ENCODE results near the gene NOLC1. TPM values are rescaled to one million over a fixed set of nuclear protein-coding genes. Genes with fewer than 3 reads are reported as not detected.

Gene NOLC1
- total RNA-seq, 1 donor from 2014 or later: 116 TPM

GRCh38 chr10:102112210-102112817 lies 39.9 kb upstream of the NOLC1 start:
- Mint-ChIP-seq H3K36me3 (ENCODE audit: low read depth) (peaks cover 16% of the 10 kb centered on the region), H3K27me3 (ENCODE audit: low read depth) (no peaks in the 10 kb centered on the region), H3K9me3 (no peaks in the 10 kb centered on the region), H3K4me3 (peak overlapping the region; percentile 93), H3K27ac (ENCODE audit: unreplicated experiment) (no peak overlapping the region), H3K4me1 (peaks cover 53% of the 10 kb centered on the region)
- no peak for DNase-seq (ENCODE audit: low read depth, low spot score)
- TF ChIP-seq, protein P1, sequence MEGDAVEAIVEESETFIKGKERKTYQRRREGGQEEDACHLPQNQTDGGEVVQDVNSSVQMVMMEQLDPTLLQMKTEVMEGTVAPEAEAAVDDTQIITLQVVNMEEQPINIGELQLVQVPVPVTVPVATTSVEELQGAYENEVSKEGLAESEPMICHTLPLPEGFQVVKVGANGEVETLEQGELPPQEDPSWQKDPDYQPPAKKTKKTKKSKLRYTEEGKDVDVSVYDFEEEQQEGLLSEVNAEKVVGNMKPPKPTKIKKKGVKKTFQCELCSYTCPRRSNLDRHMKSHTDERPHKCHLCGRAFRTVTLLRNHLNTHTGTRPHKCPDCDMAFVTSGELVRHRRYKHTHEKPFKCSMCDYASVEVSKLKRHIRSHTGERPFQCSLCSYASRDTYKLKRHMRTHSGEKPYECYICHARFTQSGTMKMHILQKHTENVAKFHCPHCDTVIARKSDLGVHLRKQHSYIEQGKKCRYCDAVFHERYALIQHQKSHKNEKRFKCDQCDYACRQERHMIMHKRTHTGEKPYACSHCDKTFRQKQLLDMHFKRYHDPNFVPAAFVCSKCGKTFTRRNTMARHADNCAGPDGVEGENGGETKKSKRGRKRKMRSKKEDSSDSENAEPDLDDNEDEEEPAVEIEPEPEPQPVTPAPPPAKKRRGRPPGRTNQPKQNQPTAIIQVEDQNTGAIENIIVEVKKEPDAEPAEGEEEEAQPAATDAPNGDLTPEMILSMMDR (conservative IDR thresholded peaks at IDR 0.05): peak; percentile 42

- no peaks in the 10 kb centered on the region for H3K27me3 Mint-ChIP-seq (ENCODE audit: low read depth)
- H3K36me3 Mint-ChIP-seq (ENCODE audit: low read depth): peaks cover 16% of the 10 kb centered on the region
- H3K4me1 Mint-ChIP-seq: peaks cover 63% of the 10 kb centered on the region
- no peak for DNase-seq (ENCODE audit: low read depth, low spot score)
- peak overlapping the region; percentile 96 for H3K27ac Mint-ChIP-seq (ENCODE audit: unreplicated experiment)
- TF ChIP-seq, protein P1 (conservative IDR thresholded peaks at IDR 0.05): no peak
- H3K4me3 Mint-ChIP-seq: peak overlapping the region; percentile 93
- no peaks in the 10 kb centered on the region for H3K9me3 Mint-ChIP-seq
Measured at GRCh38 chr10:102113261-102113955, 38.8 kb upstream of the NOLC1 start.

GRCh38 chr10:102113956-102114857 lies 38.0 kb upstream of the NOLC1 start:
- H3K9me3 Mint-ChIP-seq: no peaks in the 10 kb centered on the region
- H3K4me1 Mint-ChIP-seq: peaks cover 71% of the 10 kb centered on the region
- no peaks in the 10 kb centered on the region for H3K27me3 Mint-ChIP-seq (ENCODE audit: low read depth)
- H3K4me3 Mint-ChIP-seq: peak overlapping the region; percentile 93
- TF ChIP-seq, protein P1 (conservative IDR thresholded peaks at IDR 0.05): no peak
- peaks cover 11% of the 10 kb centered on the region for H3K36me3 Mint-ChIP-seq (ENCODE audit: low read depth)
- no peak for DNase-seq (ENCODE audit: low read depth, low spot score)
- peak overlapping the region; percentile 96 for H3K27ac Mint-ChIP-seq (ENCODE audit: unreplicated experiment)

GRCh38 chr10:102114861-102115618 lies 37.1 kb upstream of the NOLC1 start:
- Mint-ChIP-seq H3K4me1 (peaks cover 73% of the 10 kb centered on the region), H3K4me3 (peak overlapping the region; percentile 91), H3K27ac (ENCODE audit: unreplicated experiment) (peak overlapping the region; percentile 96), H3K36me3 (ENCODE audit: low read depth) (peaks cover 3% of the 10 kb centered on the region), H3K9me3 (no peaks in the 10 kb centered on the region), H3K27me3 (ENCODE audit: low read depth) (no peaks in the 10 kb centered on the region)
- TF ChIP-seq, protein P1 (conservative IDR thresholded peaks at IDR 0.05): no peak
- peak; percentile 79 for DNase-seq (ENCODE audit: low read depth, low spot score)

DNA sequence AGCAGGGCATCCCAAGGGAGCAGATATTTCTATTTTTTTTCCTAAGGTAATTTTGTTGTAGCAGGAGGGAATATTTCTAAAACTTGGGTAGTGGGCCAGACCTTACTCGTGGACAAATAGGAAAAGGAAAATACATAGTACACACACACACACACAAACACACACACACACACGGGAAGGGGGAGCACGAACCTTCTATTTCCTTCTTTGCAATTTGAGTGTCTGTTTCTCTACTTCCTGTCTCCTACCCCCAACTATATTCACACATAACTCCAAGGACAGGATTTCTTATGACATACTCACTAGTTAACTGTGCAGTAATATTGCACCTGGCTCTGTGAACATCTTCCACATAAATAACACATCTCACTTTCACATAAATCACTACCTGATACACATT lies 36.4 kb upstream of the NOLC1 start:
- Mint-ChIP-seq H3K27me3 (ENCODE audit: low read depth) (no peaks in the 10 kb centered on the region), H3K36me3 (ENCODE audit: low read depth) (no peaks in the 10 kb centered on the region), H3K9me3 (no peaks in the 10 kb centered on the region), H3K4me3 (peak overlapping the region; percentile 91), H3K4me1 (peaks cover 70% of the 10 kb centered on the region), H3K27ac (ENCODE audit: unreplicated experiment) (peak overlapping the region; percentile 9)
- DNase-seq (ENCODE audit: low read depth, low spot score): no peak
- TF ChIP-seq, protein P1 (conservative IDR thresholded peaks at IDR 0.05): no peak

Data from neural crest cell (in vitro differentiated cells).